Tibial artery (tissue), 4 donors: ENCODE data around the gene SLC4A3.
"Not testable (repeated sequence)": the region's sequence is repeated elsewhere in the genome, so short reads cannot be mapped to it uniquely, and the experiment has no call there.

Source experiments
- DNase-seq, 2 donors: peaks; one replicate each; pipeline ENCODE4 v3.0.0-alpha.2; 2019
- H3K27ac ChIP-seq, 2 donors: fragments of 200-600 bp; sonication (generic) in 1 of 2; 1 replicate in 1 of 2; 2 replicates in 1 of 2; pipeline ENCODE4 v1.5.1; 2018 to 2019; ENCODE audit warnings: mild to moderate bottlenecking in 1 of 2
- H3K27me3 ChIP-seq, 2 donors: fragments of 200-600 bp; sonication (generic) in 1 of 2; one replicate each; pipeline versions ENCODE4 v1.5.1 to v1.6.0; 2016 to 2019
- H3K36me3 ChIP-seq, 3 donors: fragments of 200-600 bp; sonication (generic) in 2 of 3; one replicate each; pipeline ENCODE4 v1.5.1; 2016 to 2019; ENCODE audit warnings: mild to moderate bottlenecking in 2 of 3
- H3K4me1 ChIP-seq, 4 donors: fragments of 200-600 bp; sonication (generic) in 2 of 4; 1 replicate in 3 of 4; 2 replicates in 1 of 4; pipeline ENCODE4 v1.5.1; 2016 to 2019
- H3K4me3 ChIP-seq, 2 donors: fragments of 200-600 bp; sonication (generic) in 1 of 2; 1 replicate in 1 of 2; 2 replicates in 1 of 2; pipeline ENCODE4 v1.5.1; 2018 to 2019; ENCODE audit warnings: mild to moderate bottlenecking in 2 of 2
- H3K9me3 ChIP-seq, 3 donors: fragments of 200-600 bp; sonication (generic) in 1 of 3; one replicate each; pipeline ENCODE4 v1.5.1; 2016 to 2019
- intact Hi-C: fragments of 100-400 bp; cut with DNase I; formaldehyde crosslinking; loops from one replicate; pipeline ENCODE4 v1.15.0; 2023; ENCODE audit warnings: low total_unique reads
- TF ChIP-seq, protein P1 (sequence below), 2 experiments: fragments of 200-600 bp in 1 of 2; fragments of 450-650 bp in 1 of 2; IDR thresholded peaks; one replicate each; pipeline ENCODE4 v1.5.1; 2017 to 2019; ENCODE audit warnings: antibody characterized with exemption in 2 of 2, mild to moderate bottlenecking in 1 of 2, moderate library complexity in 1 of 2

SLC4A3 gene

DNA sequence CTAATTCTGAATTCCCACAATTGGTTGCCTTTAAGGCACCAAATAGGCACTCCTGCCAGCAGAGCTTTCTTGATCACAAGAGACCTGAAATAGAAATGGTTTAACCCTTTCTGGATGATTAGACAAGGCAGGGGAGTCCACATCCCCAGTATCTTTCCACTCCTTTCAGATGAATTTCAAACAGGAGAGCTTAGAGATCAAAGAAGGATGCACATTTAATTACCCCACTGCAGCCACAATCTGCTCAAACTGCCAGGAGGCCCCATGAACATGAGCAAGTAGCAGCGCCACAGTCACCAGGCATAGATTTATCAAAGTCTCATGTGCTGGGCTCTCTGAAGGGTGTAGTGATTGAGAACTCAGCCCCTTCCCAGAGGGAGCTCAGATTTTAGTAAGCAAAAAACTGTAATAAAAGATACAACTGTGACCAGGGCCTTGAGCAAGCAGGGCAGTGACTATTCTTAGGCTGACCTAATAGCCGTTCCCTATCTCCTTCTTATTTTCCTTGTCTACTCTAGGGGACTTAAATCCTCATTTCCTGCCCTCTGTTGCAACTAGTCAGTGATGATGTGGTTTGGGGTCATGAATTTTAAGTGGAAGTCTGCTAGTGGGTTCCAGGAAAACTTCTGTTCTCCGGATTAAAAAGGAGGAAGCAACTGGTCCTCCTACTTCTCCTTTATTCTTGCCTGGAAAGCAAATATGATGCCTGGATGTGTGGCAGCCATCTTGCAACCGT is 53.7 kb downstream of the SLC4A3 start:
- H3K27me3 ChIP-seq = no peaks in the 10 kb centered on the region
- H3K36me3 ChIP-seq = no peaks in the 10 kb centered on the region
- DNase-seq = no peak
- no peak overlapping the region for H3K27ac ChIP-seq
- no peak overlapping the region for H3K4me3 ChIP-seq
- no peaks in the 10 kb centered on the region for H3K9me3 ChIP-seq
- peaks cover 0 to 10% (median 6%) of the 10 kb centered on the region in 4 donors for H3K4me1 ChIP-seq
- intact Hi-C loops = no loop called here
- TF ChIP-seq, protein P1, sequence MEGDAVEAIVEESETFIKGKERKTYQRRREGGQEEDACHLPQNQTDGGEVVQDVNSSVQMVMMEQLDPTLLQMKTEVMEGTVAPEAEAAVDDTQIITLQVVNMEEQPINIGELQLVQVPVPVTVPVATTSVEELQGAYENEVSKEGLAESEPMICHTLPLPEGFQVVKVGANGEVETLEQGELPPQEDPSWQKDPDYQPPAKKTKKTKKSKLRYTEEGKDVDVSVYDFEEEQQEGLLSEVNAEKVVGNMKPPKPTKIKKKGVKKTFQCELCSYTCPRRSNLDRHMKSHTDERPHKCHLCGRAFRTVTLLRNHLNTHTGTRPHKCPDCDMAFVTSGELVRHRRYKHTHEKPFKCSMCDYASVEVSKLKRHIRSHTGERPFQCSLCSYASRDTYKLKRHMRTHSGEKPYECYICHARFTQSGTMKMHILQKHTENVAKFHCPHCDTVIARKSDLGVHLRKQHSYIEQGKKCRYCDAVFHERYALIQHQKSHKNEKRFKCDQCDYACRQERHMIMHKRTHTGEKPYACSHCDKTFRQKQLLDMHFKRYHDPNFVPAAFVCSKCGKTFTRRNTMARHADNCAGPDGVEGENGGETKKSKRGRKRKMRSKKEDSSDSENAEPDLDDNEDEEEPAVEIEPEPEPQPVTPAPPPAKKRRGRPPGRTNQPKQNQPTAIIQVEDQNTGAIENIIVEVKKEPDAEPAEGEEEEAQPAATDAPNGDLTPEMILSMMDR (IDR thresholded peaks at IDR 0.05) = no peak

DNA sequence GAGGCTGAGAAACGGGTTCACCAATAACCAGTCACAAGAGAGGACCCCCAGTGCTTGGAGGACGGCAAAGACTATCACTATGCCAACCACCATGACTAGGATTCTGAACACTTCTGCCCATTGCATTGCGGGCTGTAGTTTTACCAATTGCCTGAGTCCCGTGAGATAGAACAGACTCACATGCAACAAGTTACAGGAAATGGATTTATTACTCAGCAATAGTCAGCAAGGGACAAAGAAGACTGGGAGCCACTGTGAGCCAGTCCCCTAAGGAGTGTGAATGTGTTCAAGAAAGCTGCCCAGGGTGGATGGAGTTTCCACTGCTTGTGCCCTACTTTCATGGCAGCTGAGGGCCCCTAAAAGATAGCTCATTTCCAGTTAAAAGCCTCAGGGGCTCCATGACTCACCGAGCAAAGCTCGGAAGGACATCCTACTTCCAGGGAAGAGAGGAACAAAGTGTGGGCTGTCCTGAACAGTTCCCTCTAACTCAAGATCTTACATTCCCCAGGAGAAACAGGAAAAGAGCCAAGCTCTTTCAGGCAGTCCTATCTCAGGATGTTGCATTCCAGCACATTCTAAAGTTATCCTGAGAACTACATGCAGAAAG is 54.4 kb downstream of the SLC4A3 start:
- Histone ChIP-seq H3K27ac (no peak overlapping the region), H3K27me3 (no peaks in the 10 kb centered on the region), H3K4me3 (no peak overlapping the region), H3K4me1 (peaks cover 0 to 14% (median 10%) of the 10 kb centered on the region in 4 donors), H3K9me3 (no peaks in the 10 kb centered on the region), H3K36me3 (no peaks in the 10 kb centered on the region)
- intact Hi-C loops = no loop called here
- TF ChIP-seq, protein P1 (IDR thresholded peaks at IDR 0.05) = no peak
- no peak for DNase-seq

DNA sequence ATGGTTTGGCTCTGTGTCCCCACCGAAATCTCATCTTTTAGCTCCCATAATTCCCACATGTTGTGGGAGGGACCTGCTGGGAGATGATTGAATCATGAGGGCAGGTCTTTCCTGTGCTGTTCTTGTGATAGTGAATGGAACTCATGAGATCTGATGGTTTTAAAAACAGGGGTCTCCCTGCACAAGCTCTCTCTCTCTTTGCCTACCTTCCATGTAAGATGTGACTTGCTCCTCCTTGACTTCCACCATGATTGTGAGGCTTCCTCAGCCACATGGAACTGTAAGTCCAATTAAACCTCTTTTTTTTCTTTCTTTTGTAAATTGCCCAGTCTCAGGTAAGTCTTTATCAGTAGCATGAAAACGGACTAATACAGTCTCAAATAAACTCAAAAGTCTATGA is 56.0 kb downstream of the SLC4A3 start:
- H3K27me3 ChIP-seq, intact Hi-C loops, H3K9me3 ChIP-seq, H3K27ac ChIP-seq, H3K4me3 ChIP-seq, H3K36me3 ChIP-seq, DNase-seq: not testable (repeated sequence)
- H3K4me1 ChIP-seq = peaks cover 0 to 20% (median 13%) of the 10 kb centered on the region in 4 donors

DNA sequence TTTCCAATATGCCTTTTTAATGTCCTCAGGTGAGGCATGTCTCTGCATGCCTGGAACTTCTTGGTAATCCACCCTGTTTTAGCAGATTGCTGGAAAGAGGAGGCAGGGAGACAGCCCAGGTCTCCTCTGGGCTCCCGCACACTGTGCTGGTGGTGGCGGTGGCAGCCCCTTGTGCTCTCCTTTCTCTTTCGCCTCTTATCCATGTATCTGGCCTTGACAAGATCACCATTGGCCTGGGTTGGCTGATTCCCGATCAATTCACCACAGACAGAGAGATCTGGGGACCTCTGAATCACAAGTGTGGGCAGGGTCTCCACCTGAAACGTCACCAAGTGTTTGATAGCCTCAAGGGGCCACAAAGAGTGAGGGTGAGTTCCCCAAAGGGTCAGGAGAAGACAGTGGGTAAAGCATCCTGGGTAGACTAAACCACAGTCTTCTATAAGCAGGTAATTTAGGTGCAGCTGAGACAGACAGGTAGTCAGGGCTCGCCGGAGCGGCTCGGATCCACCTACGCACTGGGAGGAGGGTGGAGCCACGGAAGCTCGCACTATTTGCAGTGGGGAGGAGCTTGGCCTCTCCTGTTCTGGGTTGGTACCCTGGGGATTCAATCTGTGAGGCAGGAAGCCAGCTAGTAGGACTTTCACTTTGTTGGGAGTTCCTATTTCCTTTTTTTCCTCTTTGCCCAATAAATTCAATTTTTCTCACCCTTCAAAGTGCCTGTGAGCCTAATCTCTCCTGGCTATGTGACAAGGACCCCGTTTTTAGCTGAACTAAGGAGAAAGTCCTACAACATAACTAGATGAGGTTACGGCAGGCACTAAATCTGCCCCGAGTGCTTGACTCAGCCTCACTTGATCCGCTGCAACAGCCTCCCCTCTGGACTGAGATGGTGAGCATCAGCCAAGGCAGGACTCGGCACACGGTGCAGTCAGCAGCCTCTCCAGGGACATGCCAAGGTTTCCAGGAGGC is 57.6 kb downstream of the SLC4A3 start:
- Histone ChIP-seq H3K27ac (peak overlapping the region; percentile 85 to 86), H3K4me3 (peak overlapping the region; percentile 51 to 53), H3K4me1 (peaks cover 0 to 30% (median 25%) of the 10 kb centered on the region in 4 donors), H3K27me3 (no peaks in the 10 kb centered on the region), H3K36me3 (no peaks in the 10 kb centered on the region), H3K9me3 (no peaks in the 10 kb centered on the region)
- peak; percentile 81 to 92 for DNase-seq
- intact Hi-C loops = loop anchor here (5.0 kb wide), 1 partner anchor 43 kb away; no protein-coding TSS in a partner anchor
- TF ChIP-seq, protein P1 (IDR thresholded peaks at IDR 0.05) = no peak

DNA sequence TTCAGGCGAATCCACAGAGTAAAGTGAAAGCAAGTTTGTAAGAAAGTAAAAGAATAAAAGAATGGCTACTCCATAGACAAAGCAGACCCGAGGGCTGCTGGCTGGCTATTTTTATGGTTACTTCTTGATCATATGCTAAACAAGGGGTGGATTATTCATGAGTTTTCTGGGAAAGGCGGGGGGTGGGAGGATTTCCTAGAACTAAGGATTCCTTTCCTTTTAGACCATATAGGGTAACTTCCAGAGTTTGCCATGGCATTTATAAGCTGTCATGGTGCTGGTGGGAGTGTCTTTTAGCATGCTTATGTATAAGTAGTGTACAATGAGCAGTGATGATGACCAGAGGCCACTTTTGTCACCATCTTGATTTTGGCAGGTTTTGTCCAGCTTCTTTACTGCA is 59.8 kb downstream of the SLC4A3 start:
- no peak for DNase-seq
- peaks cover 0 to 38% (median 29%) of the 10 kb centered on the region in 4 donors for H3K4me1 ChIP-seq
- no peak overlapping the region for H3K4me3 ChIP-seq
- no peaks in the 10 kb centered on the region for H3K9me3 ChIP-seq
- intact Hi-C loops = loop anchor here (5.0 kb wide), 1 partner anchor 45 kb away; no protein-coding TSS in a partner anchor
- H3K36me3 ChIP-seq = no peaks in the 10 kb centered on the region
- TF ChIP-seq, protein P1 (IDR thresholded peaks at IDR 0.05) = no peak
- peak overlapping the region; percentile 85 to 86 for H3K27ac ChIP-seq
- H3K27me3 ChIP-seq = no peaks in the 10 kb centered on the region
